Measurements from ENCODE around the gene SUSD3.

- TF ChIP-seq FOS (IDR thresholded peaks at IDR 0.05; ENCODE audit: low read depth, low read length), result no peak
- TF ChIP-seq, protein P1, sequence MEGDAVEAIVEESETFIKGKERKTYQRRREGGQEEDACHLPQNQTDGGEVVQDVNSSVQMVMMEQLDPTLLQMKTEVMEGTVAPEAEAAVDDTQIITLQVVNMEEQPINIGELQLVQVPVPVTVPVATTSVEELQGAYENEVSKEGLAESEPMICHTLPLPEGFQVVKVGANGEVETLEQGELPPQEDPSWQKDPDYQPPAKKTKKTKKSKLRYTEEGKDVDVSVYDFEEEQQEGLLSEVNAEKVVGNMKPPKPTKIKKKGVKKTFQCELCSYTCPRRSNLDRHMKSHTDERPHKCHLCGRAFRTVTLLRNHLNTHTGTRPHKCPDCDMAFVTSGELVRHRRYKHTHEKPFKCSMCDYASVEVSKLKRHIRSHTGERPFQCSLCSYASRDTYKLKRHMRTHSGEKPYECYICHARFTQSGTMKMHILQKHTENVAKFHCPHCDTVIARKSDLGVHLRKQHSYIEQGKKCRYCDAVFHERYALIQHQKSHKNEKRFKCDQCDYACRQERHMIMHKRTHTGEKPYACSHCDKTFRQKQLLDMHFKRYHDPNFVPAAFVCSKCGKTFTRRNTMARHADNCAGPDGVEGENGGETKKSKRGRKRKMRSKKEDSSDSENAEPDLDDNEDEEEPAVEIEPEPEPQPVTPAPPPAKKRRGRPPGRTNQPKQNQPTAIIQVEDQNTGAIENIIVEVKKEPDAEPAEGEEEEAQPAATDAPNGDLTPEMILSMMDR (conservative IDR thresholded peaks at IDR 0.05; ENCODE audit: low read depth, low read length), result no peak
- TF ChIP-seq CEBPB (IDR thresholded peaks at IDR 0.05; ENCODE audit: low read depth, low read length), result no peak
- TF ChIP-seq RFX5 (IDR thresholded peaks at IDR 0.05; ENCODE audit: low read depth, low read length), result no peak
- no peak for TF ChIP-seq ELK1 (IDR thresholded peaks at IDR 0.05; ENCODE audit: borderline replicate concordance, low read depth, low read length)
Observed at GRCh38 chr9:93026640-93027039, 31.9 kb upstream of the SUSD3 start.
